Measurements from ENCODE around the gene TNFRSF19.
A peak's percentile ranks its signal among the peaks of the same experiment; 100 is the strongest.

Gene TNFRSF19

DNA sequence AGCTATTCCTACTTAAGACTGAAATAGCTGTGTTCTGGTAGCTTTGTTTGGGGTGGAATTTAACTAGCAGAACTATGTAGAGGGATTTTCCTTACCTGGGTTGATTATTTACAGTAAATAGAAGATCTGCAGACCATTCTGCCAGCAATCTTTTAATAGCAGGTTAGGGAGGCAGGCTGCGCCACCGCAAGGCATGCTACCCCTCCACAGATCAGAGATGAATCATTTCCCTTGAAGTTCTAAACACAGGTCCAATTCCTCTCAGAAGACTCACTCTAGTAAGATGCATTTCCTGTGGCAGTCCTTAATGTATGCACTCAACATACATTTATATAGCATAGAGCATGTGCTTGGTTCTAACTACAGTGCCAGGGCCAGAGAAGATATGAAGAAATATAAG, 109.0 kb downstream of the TNFRSF19 start:
- Mint-ChIP-seq H3K9me3 (peaks cover 56% of the 10 kb centered on the region), H3K27ac (peak overlapping the region; percentile 76)
- no peak for DNase-seq

DNA sequence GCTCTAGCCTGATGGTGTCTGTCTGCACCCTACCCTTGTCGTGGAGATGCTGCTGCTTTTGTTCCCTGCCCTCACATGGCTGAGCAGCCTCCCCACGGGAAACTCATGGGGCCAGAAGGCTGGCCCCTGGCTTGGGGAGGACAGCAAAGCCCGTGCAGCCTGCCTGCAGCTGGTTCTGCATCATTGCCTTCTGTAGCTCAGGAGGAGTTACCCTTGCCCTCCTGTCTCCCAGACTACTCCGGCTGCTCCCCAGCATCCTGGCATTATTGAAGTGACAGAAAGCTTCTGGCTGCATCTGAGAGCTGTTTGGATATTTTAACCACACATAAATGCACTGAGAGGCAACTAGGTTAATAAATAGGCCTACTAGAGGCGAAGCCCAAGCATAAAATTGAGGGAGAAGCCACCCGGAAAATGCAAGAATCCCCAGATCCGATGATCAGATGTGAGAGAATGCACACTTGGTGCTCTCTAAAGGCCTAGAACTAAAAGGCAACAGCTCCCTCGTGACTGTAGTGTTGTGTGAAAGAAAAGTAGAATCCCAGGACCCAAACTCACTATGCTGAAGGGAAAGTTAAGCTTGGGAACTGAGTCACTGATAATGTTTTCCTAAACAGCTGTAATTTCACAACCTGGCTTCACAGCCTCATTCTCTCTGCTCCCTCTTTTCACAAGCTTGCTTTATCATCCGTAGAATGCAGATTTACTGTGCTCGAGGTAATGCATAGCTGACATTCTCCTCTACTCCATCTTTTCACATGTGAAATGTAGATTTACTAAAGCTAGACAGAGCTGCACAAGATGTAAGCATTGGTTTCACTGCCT, 110.8 kb downstream of the TNFRSF19 start:
- H3K4me3 Mint-ChIP-seq = no peak overlapping the region
- H3K4me1 Mint-ChIP-seq = peaks cover 35% of the 10 kb centered on the region
- TF ChIP-seq, protein P1, sequence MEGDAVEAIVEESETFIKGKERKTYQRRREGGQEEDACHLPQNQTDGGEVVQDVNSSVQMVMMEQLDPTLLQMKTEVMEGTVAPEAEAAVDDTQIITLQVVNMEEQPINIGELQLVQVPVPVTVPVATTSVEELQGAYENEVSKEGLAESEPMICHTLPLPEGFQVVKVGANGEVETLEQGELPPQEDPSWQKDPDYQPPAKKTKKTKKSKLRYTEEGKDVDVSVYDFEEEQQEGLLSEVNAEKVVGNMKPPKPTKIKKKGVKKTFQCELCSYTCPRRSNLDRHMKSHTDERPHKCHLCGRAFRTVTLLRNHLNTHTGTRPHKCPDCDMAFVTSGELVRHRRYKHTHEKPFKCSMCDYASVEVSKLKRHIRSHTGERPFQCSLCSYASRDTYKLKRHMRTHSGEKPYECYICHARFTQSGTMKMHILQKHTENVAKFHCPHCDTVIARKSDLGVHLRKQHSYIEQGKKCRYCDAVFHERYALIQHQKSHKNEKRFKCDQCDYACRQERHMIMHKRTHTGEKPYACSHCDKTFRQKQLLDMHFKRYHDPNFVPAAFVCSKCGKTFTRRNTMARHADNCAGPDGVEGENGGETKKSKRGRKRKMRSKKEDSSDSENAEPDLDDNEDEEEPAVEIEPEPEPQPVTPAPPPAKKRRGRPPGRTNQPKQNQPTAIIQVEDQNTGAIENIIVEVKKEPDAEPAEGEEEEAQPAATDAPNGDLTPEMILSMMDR (IDR thresholded peaks at IDR 0.05) = no peak
- DNase-seq = no peak
- H3K27me3 Mint-ChIP-seq (ENCODE audit: low read depth, poor library complexity) = no peaks in the 10 kb centered on the region
- H3K27ac Mint-ChIP-seq = peak overlapping the region; percentile 86
- peaks cover 24% of the 10 kb centered on the region for H3K36me3 Mint-ChIP-seq (ENCODE audit: low read depth)
- H3K9me3 Mint-ChIP-seq = peaks cover 75% of the 10 kb centered on the region

More for the DNA sequence above, 109.0 kb downstream of the TNFRSF19 start:
- H3K4me1 Mint-ChIP-seq = peaks cover 35% of the 10 kb centered on the region
- H3K36me3 Mint-ChIP-seq (ENCODE audit: low read depth) = peaks cover 42% of the 10 kb centered on the region
- no peak overlapping the region for H3K4me3 Mint-ChIP-seq
- TF ChIP-seq, protein P1 (IDR thresholded peaks at IDR 0.05) = no peak
- H3K27me3 Mint-ChIP-seq (ENCODE audit: low read depth, poor library complexity) = no peaks in the 10 kb centered on the region

DNA sequence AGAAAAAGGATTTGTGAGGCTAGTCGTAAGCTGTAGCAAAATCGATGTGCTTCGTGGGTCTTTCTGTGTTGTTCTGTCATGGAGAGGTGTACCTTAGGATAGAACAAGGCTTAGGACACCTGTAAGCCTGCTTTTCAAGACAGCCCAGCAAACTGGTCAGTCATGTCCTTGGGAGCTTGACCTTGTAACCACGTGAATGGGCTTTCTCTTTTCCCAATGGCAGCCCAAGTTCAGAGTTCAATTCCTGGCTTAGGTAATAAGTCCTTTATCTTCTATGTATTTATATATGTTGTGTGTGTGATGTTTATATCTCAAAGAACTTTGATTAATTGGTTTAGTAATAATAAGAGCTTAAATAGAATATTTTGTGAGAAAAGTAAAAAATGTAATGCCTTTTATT, 112.9 kb downstream of the TNFRSF19 start:
- peaks cover 9% of the 10 kb centered on the region for H3K36me3 Mint-ChIP-seq (ENCODE audit: low read depth)
- H3K27me3 Mint-ChIP-seq (ENCODE audit: low read depth, poor library complexity) = no peaks in the 10 kb centered on the region
- peaks cover 27% of the 10 kb centered on the region for H3K4me1 Mint-ChIP-seq
- TF ChIP-seq, protein P1 (IDR thresholded peaks at IDR 0.05) = no peak
- DNase-seq = no peak
- H3K4me3 Mint-ChIP-seq = no peak overlapping the region
- peaks cover 72% of the 10 kb centered on the region for H3K9me3 Mint-ChIP-seq
- no peak overlapping the region for H3K27ac Mint-ChIP-seq

DNA sequence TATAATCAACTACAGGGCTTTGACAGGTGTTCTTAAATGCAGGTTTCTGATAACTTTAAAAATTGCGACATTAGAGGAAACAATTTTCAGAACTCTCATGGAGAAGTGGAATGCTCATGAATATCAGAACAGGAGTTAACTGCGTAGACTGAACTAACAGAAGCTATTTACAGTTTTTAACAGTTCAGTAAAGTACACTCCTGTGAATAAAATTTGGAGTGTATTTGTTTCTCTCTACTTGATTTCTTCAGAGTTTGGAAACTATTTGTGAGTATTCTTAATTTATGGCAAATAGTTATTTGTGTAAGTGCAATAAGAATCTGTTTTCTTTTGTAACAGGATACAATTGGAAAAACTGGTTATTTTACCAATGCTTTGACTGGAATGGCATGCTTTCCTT, 114.4 kb downstream of the TNFRSF19 start:
- DNase-seq = no peak
- Mint-ChIP-seq H3K4me1 (peaks cover 27% of the 10 kb centered on the region), H3K36me3 (ENCODE audit: low read depth) (no peaks in the 10 kb centered on the region), H3K27ac (no peak overlapping the region), H3K27me3 (ENCODE audit: low read depth, poor library complexity) (no peaks in the 10 kb centered on the region), H3K4me3 (no peak overlapping the region), H3K9me3 (peaks cover 59% of the 10 kb centered on the region)
- TF ChIP-seq, protein P1 (IDR thresholded peaks at IDR 0.05) = no peak

DNA sequence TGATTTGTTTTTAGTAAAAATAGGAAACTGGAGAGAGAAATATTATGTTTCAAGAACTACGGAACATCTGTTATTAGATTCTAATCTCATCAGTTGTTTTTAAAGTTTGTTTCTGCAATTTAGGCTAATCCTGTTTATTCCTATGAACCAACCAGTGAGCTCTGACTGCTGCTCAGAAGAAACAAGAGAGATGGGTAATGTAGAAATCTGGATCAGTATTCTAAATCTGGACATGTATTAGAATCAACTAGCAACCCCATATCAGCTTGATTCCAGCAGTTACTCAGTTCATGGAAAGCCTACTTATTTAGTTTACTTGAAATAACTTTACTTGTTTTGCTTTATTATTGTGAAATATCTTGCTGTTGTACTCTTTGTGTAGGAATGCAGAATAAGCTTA, 115.2 kb downstream of the TNFRSF19 start:
- TF ChIP-seq, protein P1 (IDR thresholded peaks at IDR 0.05) = no peak
- peaks cover 54% of the 10 kb centered on the region for H3K9me3 Mint-ChIP-seq
- H3K4me3 Mint-ChIP-seq = no peak overlapping the region
- no peak overlapping the region for H3K27ac Mint-ChIP-seq
- H3K36me3 Mint-ChIP-seq (ENCODE audit: low read depth) = no peaks in the 10 kb centered on the region
- DNase-seq = no peak
- no peaks in the 10 kb centered on the region for H3K27me3 Mint-ChIP-seq (ENCODE audit: low read depth, poor library complexity)
- peaks cover 20% of the 10 kb centered on the region for H3K4me1 Mint-ChIP-seq

DNA sequence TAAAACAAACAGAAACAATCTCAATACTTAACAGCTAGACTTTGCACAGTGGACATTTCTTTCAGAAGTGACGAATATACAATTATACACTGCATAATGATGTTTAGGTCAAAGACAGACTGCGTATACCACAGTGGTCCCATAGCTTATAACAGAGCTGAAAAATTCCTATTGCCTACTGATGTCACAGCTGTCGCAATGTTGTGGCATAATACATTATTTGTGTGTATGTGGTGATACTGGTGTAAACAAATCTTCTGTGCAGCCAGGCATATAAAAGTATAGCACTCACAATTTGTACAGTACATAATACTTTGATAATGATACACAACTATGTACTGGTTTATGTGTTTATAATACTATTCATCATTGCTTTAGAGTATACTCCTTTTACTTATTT, 116.7 kb downstream of the TNFRSF19 start:
- Mint-ChIP-seq H3K36me3 (ENCODE audit: low read depth) (no peaks in the 10 kb centered on the region), H3K27me3 (ENCODE audit: low read depth, poor library complexity) (no peaks in the 10 kb centered on the region), H3K4me1 (peaks cover 6% of the 10 kb centered on the region), H3K9me3 (peaks cover 48% of the 10 kb centered on the region), H3K4me3 (no peak overlapping the region), H3K27ac (no peak overlapping the region)
- no peak for DNase-seq
- TF ChIP-seq, protein P1 (IDR thresholded peaks at IDR 0.05) = no peak

Data from nephron progenitor cell (in vitro differentiated cells).